Amygdala (tissue), 56 donors: ENCODE results near the gene KRTAP15-1.

Experiments used
- DNase-seq, 56 donors: peaks; one replicate each; lab custom pipeline; 2025; lab: John Stamatoyannopoulos, UW

KRTAP15-1 gene

GRCh38 chr21:30486180-30486579 is 46.1 kb downstream of the KRTAP15-1 start:
- DNase-seq: no peak

- DNase-seq: no peak
Measured at GRCh38 chr21:30487336-30487735, 47.3 kb downstream of the KRTAP15-1 start, which contains the start of gene KRTAP19-2. Gene KRTAP19-2 (minus strand): TSS chr21:30487436. CDS start chr21:30487348, 88 bp downstream.
